LNCAP (cell line): ENCODE measurements around the gene VSIG1.

Source experiments
- CTCF ChIP-seq: fragments of 450-650 bp; IDR thresholded peaks from 2 replicates; pipeline ENCODE4 v1.5.1; 2017; ENCODE audit warnings: mild to moderate bottlenecking

The VSIG1 gene

GRCh38 chrX:108091264-108091877 lies 46.5 kb downstream of the VSIG1 start, which contains the start of the genes ATG4A and PSMD10:
TSS of gene ATG4A (plus strand) at chrX:108091778. CDS start at chrX:108091827, 49 bp downstream.
TSS of gene PSMD10 (minus strand) at chrX:108091542. CDS start at chrX:108091520, 22 bp downstream.
- no peak for TF ChIP-seq CTCF

GRCh38 chrX:108091878-108092291 lies 47.0 kb downstream of the VSIG1 start:
- TF ChIP-seq CTCF = no peak

DNA sequence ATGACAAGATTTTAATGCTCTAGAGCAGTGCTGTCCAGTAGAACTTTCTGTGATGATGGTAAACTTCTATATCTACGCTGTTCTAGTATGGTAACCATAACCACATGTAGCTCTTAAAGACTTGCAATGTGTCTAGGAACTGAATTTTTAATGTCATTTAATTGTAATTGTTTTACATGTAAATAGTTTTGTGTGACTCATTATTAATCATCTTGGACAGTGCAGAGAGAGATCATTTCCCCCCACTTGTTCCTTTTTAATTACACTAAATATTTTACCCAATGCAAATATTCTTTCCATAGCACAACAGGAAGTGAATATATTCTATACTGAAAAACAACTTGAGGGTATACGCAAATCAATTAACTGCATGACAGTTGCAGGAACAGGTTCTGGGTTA lies 52.5 kb downstream of the VSIG1 start:
- TF ChIP-seq CTCF = no peak

- TF ChIP-seq CTCF = no peak
Measured at GRCh38 chrX:108105473-108105872, 60.6 kb downstream of the VSIG1 start.

GRCh38 chrX:108114541-108114940 lies 69.7 kb downstream of the VSIG1 start:
- TF ChIP-seq CTCF = no peak

- TF ChIP-seq CTCF = no peak
Measured at GRCh38 chrX:108117988-108118387, 73.1 kb downstream of the VSIG1 start.

DNA sequence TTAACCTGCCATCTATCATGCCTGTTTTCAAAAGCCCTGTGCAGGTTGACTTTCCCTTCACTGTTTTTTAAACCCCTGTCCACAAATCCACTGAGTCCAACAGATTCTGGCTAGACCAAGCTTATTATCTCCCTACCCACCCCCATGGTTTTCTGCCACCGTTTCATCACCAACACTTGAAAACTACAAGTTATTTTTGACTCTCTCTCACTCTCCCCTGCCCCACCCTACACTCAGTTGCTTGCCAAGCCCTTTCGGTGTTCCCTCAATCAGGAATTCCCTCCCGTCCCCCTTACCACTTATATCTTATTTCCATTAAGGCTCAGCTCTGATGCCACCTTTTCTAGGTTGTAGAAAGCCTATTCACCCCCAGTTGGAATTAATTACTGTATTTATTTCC lies 76.4 kb downstream of the VSIG1 start:
- no peak for TF ChIP-seq CTCF

DNA sequence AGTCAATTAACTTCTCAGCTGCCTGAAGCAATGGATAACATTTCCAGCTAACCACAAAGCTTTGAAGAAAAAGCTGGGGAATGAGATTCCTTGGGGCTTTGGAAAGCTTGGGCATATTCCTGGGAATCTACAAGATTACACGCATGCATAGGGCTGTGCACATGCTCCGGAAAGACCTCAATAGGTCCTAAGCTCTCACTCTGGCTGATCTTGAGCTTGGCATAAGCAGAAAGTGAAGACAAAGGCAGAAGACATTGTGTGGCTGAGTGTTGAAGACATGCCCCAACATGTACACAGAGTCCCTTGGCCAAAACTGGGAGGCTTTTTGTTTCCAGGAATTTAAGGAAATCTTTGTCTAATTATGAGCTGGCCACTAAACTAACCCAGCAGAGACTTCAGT lies 77.9 kb downstream of the VSIG1 start:
- no peak for TF ChIP-seq CTCF
